HepG2 (cell line): Measurements from ENCODE around the gene SALL4. TPM values are rescaled to one million over a fixed set of nuclear protein-coding genes. Genes with fewer than 3 reads are reported as not detected.

ENCODE experiments used
- ATAC-seq: fragments of 200-7000 bp; cut with Tn5 transposase; 3 replicates; pipeline ENCODE4 v1.9.1; 2020; ENCODE audit warnings: mild to moderate bottlenecking, moderate library complexity
- BruUV-seq: library from RNA; stranded (reverse); fragments of 400-500 nt; replicated peaks from 2 replicates; lab custom pipeline; 2021; lab: Mats Ljungman, UMichigan
- CTCF ChIA-PET: fragments of 300-600 bp; formaldehyde crosslinking; extraction: SDS; loops from one replicate; lab custom pipeline; 2021; ENCODE audit warnings: low total read pairs, inconsistent platforms, low intra/inter-chr PET ratio; lab: Yijun Ruan, JAX
- POLR2A ChIA-PET: fragments of 350-600 bp; sonication (Branson Sonifier 250); formaldehyde crosslinking; loops from one replicate; lab custom pipeline; 2020; ENCODE audit warnings: antibody characterized with exemption, inconsistent platforms; lab: Yijun Ruan, JAX
- DNase-seq: peaks from one replicate; pipeline ENCODE4 v3.0.0-alpha.2; 2015; ENCODE audit warnings: low spot score
- FAIRE-seq: peaks from 3 replicates; lab custom pipeline; 2011; peaks lifted over from hg19 to GRCh38; lab: Jason Lieb, UNC
- H2AFZ ChIP-seq: one replicate; pipeline ENCODE4 v1.6.1; 2011; ENCODE audit warnings: low read length, inconsistent platforms
- H3K27ac ChIP-seq: fragments of 300-600 bp; 3 replicates; pipeline ENCODE4 v1.8.0; 2011; ENCODE audit warnings: mixed run types, mild to moderate bottlenecking, mixed read lengths, low read length, inconsistent platforms; ENCODE audit not compliant: insufficient read depth; ENCODE audit errors: extremely low read length
- H3K27me3 ChIP-seq, 2 experiments: fragments of 200-600 bp in 1 of 2; 2 replicates in 1 of 2; 3 replicates in 1 of 2; pipeline versions ENCODE4 v1.6.0 to v1.8.0; 2011; ENCODE audit warnings: low read length in 2 of 2, mild to moderate bottlenecking in 2 of 2, moderate library complexity in 2 of 2, inconsistent platforms in 1 of 2; ENCODE audit not compliant: insufficient read depth in 2 of 2, control insufficient read depth in 1 of 2
- H3K36me3 ChIP-seq, 2 experiments: fragments of 200-600 bp in 1 of 2; replicated peaks in 1 of 2; 2 replicates in 1 of 2; 3 replicates in 1 of 2; pipeline versions ENCODE4 v1.5.1 to v1.8.0; 2011; ENCODE audit warnings: low read length in 2 of 2, inconsistent platforms in 1 of 2; ENCODE audit not compliant: insufficient read depth in 2 of 2, control insufficient read depth in 1 of 2
- H3K4me1 ChIP-seq: 2 replicates; pipeline ENCODE4 v1.5.1; 2012; ENCODE audit warnings: low read length, inconsistent platforms; ENCODE audit not compliant: insufficient read depth
- H3K4me2 ChIP-seq: 2 replicates; pipeline ENCODE4 v1.6.0; 2011; ENCODE audit warnings: low read depth, low read length, inconsistent platforms
- H3K4me3 ChIP-seq, 3 experiments: fragments of 200-600 bp in 1 of 3; sonication (generic), shearing (Covaris generic) in 1 of 3; replicated peaks in 1 of 3; 2 replicates each; pipeline ENCODE4 v1.5.1; 2011 to 2016; ENCODE audit warnings: low read length in 3 of 3, inconsistent platforms in 2 of 3, low read depth in 2 of 3, mild to moderate bottlenecking in 2 of 3, control low read depth in 1 of 3, mixed read lengths in 1 of 3; ENCODE audit not compliant: insufficient read depth in 1 of 3
- H3K79me2 ChIP-seq: one replicate; pipeline ENCODE4 v1.6.1; 2011; ENCODE audit warnings: low read length, inconsistent platforms; ENCODE audit not compliant: insufficient read depth
- H3K9ac ChIP-seq: 2 replicates; pipeline ENCODE4 v1.6.0; 2011; ENCODE audit warnings: mild to moderate bottlenecking, low read depth, low read length, inconsistent platforms; ENCODE audit not compliant: insufficient read depth
- H3K9me3 ChIP-seq: 2 replicates; pipeline ENCODE4 v1.5.1; 2012; ENCODE audit warnings: mild to moderate bottlenecking, low read length
- H4K20me1 ChIP-seq: 2 replicates; pipeline ENCODE4 v1.6.0; 2011; ENCODE audit warnings: inconsistent platforms, mild to moderate bottlenecking, low read length, moderate library complexity; ENCODE audit not compliant: insufficient read depth
- CCAR2 ChIP-seq: fragments of 200-400 bp; formaldehyde crosslinking; optimal IDR thresholded peaks from 2 replicates; pipeline ENCODE3; 2018; ENCODE audit warnings: low read depth, mild to moderate bottlenecking, low read length, moderate library complexity
- GLI4 ChIP-seq: sonication (generic); formaldehyde crosslinking; IDR thresholded peaks from 2 replicates; pipeline ENCODE4 v1.5.1; 2020; ENCODE audit warnings: missing genetic modification reagents, mild to moderate bottlenecking, moderate library complexity, borderline replicate concordance
- GRHL1 ChIP-seq: sonication (generic); formaldehyde crosslinking; conservative IDR thresholded peaks from 2 replicates; pipeline ENCODE4 v1.8.0; 2022; ENCODE audit warnings: missing genetic modification reagents
- ZFAT ChIP-seq: sonication (generic); formaldehyde crosslinking; conservative IDR thresholded peaks from 2 replicates; pipeline ENCODE4 v1.8.1; 2023; ENCODE audit warnings: missing genetic modification reagents, inconsistent platforms
- ZFP90 ChIP-seq: sonication (generic); formaldehyde crosslinking; IDR thresholded peaks from 2 replicates; pipeline ENCODE4 v1.8.0; 2022; ENCODE audit warnings: missing genetic modification reagents, mild to moderate bottlenecking, inconsistent platforms, borderline replicate concordance
- ZNF3 ChIP-seq: IDR thresholded peaks from 2 replicates; pipeline ENCODE4 v1.7.0; 2017; ENCODE audit warnings: inconsistent platforms
- ZNF703 ChIP-seq: sonication (generic); formaldehyde crosslinking; IDR thresholded peaks from 2 replicates; pipeline ENCODE4 v1.5.1; 2020; ENCODE audit warnings: missing genetic modification reagents, mild to moderate bottlenecking, moderate library complexity, borderline replicate concordance
- ZNF777 ChIP-seq: sonication (generic); formaldehyde crosslinking; IDR thresholded peaks from 2 replicates; pipeline ENCODE4 v1.4.0; 2020; ENCODE audit warnings: missing genetic modification reagents
- ZNF816 ChIP-seq: sonication (generic); formaldehyde crosslinking; IDR thresholded peaks from 2 replicates; pipeline ENCODE4 v1.8.0; 2022; ENCODE audit warnings: missing genetic modification reagents, mild to moderate bottlenecking, borderline replicate concordance
- WGBS: methylation state at CpG from one replicate; pipeline ENCODE4 v1.1.6; 2017; ENCODE audit warnings: low lambda C conversion rate; 5-methylcytosine and 5-hydroxymethylcytosine counted together
- in situ Hi-C: cut with HindIII; loops from 2 replicates; pipeline ENCODE4 v1.10.0; 2017; ENCODE audit warnings: low pct_unique_long_range_greater_than_20kb; ENCODE audit not compliant: extremely low pct_ligation_motif_present
- intact Hi-C: fragments of 100-400 bp; cut with micrococcal nuclease; formaldehyde crosslinking; loops from one replicate; pipeline ENCODE4 v1.10.0; 2022; ENCODE audit not compliant: unreplicated experiment
- polyA plus RNA-seq, 8 experiments: library from polyadenylated mRNA; depleted of rRNA in 3 of 8; stranded (reverse) in 7 of 8; unstranded in 1 of 8; fragments of >200 nt; fragmentation: Illumina TruSeq in 4 of 8; extraction: Trizol in 4 of 8; gene quantifications; 2 replicates each; pipeline versions ENCODE4 v1.2.1 to v1.2.3, GENCODE V29; 2011 to 2016; ENCODE audit warnings: low read depth in 4 of 8, missing spikeins in 1 of 8, mixed read lengths in 1 of 8; ENCODE audit not compliant: insufficient read depth in 1 of 8
- total RNA-seq, 5 experiments: library from RNA; depleted of rRNA; stranded (reverse); fragments of >200 nt; fragmentation: Illumina TruSeq; extraction: Trizol; gene quantifications; 2 replicates each; pipeline ENCODE4 v1.2.3, GENCODE V29; 2016; ENCODE audit warnings: low read depth in 1 of 5
- TF ChIP-seq, protein P1 (sequence below): sonication (generic); formaldehyde crosslinking; IDR thresholded peaks from 2 replicates; pipeline ENCODE4 v1.4.0; 2020; ENCODE audit warnings: missing genetic modification reagents, borderline replicate concordance

SALL4 gene
- total and polyA plus RNA-seq, 2 of the 13 experiments (the other 11 are each of a cell fraction or from before 2014, with no cell fraction given) = 0.33 to 1.8 TPM

GRCh38 chr20:51815383-51816076 is 13.2 kb upstream of the SALL4 start (continued):
- TF ChIP-seq GRHL1 (CRISPR knock-in tag) = no peak
- TF ChIP-seq, protein P1, sequence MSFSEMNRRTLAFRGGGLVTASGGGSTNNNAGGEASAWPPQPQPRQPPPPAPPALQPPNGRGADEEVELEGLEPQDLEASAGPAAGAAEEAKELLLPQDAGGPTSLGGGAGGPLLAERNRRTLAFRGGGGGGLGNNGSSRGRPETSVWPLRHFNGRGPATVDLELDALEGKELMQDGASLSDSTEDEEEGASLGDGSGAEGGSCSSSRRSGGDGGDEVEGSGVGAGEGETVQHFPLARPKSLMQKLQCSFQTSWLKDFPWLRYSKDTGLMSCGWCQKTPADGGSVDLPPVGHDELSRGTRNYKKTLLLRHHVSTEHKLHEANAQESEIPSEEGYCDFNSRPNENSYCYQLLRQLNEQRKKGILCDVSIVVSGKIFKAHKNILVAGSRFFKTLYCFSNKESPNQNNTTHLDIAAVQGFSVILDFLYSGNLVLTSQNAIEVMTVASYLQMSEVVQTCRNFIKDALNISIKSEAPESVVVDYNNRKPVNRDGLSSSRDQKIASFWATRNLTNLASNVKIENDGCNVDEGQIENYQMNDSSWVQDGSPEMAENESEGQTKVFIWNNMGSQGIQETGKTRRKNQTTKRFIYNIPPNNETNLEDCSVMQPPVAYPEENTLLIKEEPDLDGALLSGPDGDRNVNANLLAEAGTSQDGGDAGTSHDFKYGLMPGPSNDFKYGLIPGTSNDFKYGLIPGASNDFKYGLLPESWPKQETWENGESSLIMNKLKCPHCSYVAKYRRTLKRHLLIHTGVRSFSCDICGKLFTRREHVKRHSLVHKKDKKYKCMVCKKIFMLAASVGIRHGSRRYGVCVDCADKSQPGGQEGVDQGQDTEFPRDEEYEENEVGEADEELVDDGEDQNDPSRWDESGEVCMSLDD = no peak
- no peak for TF ChIP-seq CCAR2
- no peak for TF ChIP-seq ZFP90 (CRISPR knock-in tag)

DNA sequence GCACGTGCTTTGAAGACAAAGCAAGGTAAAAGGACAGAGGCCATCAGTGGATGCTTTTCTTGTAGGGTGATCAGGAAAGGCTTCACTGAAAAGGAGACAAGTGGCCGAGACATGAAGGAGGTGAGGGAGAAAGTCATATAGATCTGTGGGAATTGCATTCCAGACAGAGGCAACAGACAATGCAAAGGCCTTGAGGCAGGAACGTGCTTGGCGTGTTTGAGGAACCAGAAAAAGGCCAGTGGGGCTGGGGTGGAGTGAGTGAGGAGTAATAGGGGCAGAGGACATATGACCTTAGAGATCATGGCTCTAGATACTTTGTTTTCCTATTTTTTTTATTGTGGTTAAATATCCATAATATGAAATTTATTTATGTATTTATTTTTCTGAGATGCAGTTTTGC is 10.5 kb upstream of the SALL4 start:
- POLR2A ChIA-PET = no interaction called here
- ATAC-seq = no peak
- CTCF ChIA-PET = no interaction called here
- H3K27me3 ChIP-seq = no peaks in the 10 kb centered on the region
- H3K79me2 ChIP-seq = no peaks in the 10 kb centered on the region
- BruUV-seq = no TSS peak
- no peak overlapping the region for H3K4me3 ChIP-seq
- H2AFZ ChIP-seq = no peak overlapping the region
- no peak overlapping the region for H3K4me2 ChIP-seq
- no peaks in the 10 kb centered on the region for H3K36me3 ChIP-seq
- intact Hi-C loops (loop anchor here (10.0 kb wide), 1 partner anchor 82 kb away; no protein-coding TSS in a partner anchor), in situ Hi-C loops (no loop called here)
- H3K27ac ChIP-seq = no peak overlapping the region
- TF ChIP-seq ZNF777 (CRISPR knock-in tag) (no peak), ZFAT (CRISPR knock-in tag) (no peak), ZNF816 (no peak), ZNF3 (CRISPR knock-in tag) (no peak), ZNF703 (CRISPR knock-in tag) (no peak), GLI4 (CRISPR knock-in tag) (0 out of 2 replicates have a peak, but pooled peaks have one; percentile 36)
- no peaks in the 10 kb centered on the region for H4K20me1 ChIP-seq
- no peak overlapping the region for H3K9ac ChIP-seq
- DNase-seq = no peak
- WGBS = 51% methylated on average over 4 of the region's 4 CpGs
- H3K9me3 ChIP-seq = no peaks in the 10 kb centered on the region
- peaks cover 59% of the 10 kb centered on the region for H3K4me1 ChIP-seq
- no peak for FAIRE-seq
